OCI-LY1 (cell line): Measurements from ENCODE around the gene ANGPTL7.

ENCODE experiments used
- H2AFZ ChIP-seq: fragments of 200-600 bp; sonication (generic), shearing (Covaris generic); 2 replicates; pipeline ENCODE4 v1.6.0; 2014; ENCODE audit warnings: antibody characterized with exemption, mild to moderate bottlenecking, low read length
- H3F3A ChIP-seq: fragments of 200-600 bp; sonication (generic), shearing (Covaris generic); 2 replicates; pipeline ENCODE4 v1.6.0; 2014; ENCODE audit warnings: mild to moderate bottlenecking, antibody characterized with exemption, low read length, moderate library complexity; ENCODE audit not compliant: insufficient read depth
- H3K27ac ChIP-seq: fragments of 200-600 bp; sonication (generic); 2 replicates; pipeline ENCODE4 v1.5.1; 2014; ENCODE audit warnings: low read length, mixed run types, mild to moderate bottlenecking, low read depth; ENCODE audit not compliant: poor library complexity, severe bottlenecking
- H3K27me3 ChIP-seq: fragments of 200-600 bp; sonication (generic); 2 replicates; pipeline ENCODE4 v1.6.0; 2014; ENCODE audit warnings: antibody characterized with exemption, mild to moderate bottlenecking, low read length, moderate library complexity; ENCODE audit not compliant: insufficient read depth
- H3K36me3 ChIP-seq: fragments of 200-600 bp; sonication (generic); 2 replicates; pipeline ENCODE4 v1.6.1; 2014; ENCODE audit warnings: mild to moderate bottlenecking, antibody characterized with exemption, low read length, moderate library complexity, mixed read lengths; ENCODE audit not compliant: insufficient read depth
- H3K4me1 ChIP-seq: fragments of 200-600 bp; sonication (generic); 2 replicates; pipeline ENCODE4 v1.5.1; 2014; ENCODE audit warnings: mild to moderate bottlenecking, low read length, moderate library complexity; ENCODE audit not compliant: insufficient read depth, severe bottlenecking
- H3K4me2 ChIP-seq: fragments of 200-600 bp; sonication (generic), shearing (Covaris generic); 2 replicates; pipeline ENCODE4 v1.6.1; 2014; ENCODE audit warnings: low read length
- H3K4me3 ChIP-seq: fragments of 200-600 bp; sonication (generic); 2 replicates; pipeline ENCODE4 v1.5.1; 2014; ENCODE audit warnings: low read length, low read depth, mild to moderate bottlenecking, mixed read lengths; ENCODE audit not compliant: poor library complexity, severe bottlenecking
- H3K79me2 ChIP-seq: fragments of 200-600 bp; shearing (Covaris generic); 2 replicates; pipeline ENCODE4 v1.6.1; 2016; ENCODE audit warnings: mixed run types, low read length, mixed read lengths; ENCODE audit not compliant: insufficient read depth
- H3K9ac ChIP-seq: fragments of 200-600 bp; sonication (generic), shearing (Covaris generic); 2 replicates; pipeline ENCODE4 v1.6.1; 2014; ENCODE audit warnings: mild to moderate bottlenecking, low read length, mixed read lengths
- H3K9me2 ChIP-seq: fragments of 200-600 bp; sonication (generic), shearing (Covaris generic); 2 replicates; pipeline ENCODE4 v1.6.1; 2014; ENCODE audit warnings: low read depth, mild to moderate bottlenecking, low read length, mixed read lengths
- H3K9me3 ChIP-seq: fragments of 200-600 bp; shearing (Covaris generic); 2 replicates; pipeline ENCODE4 v1.6.1; 2014; ENCODE audit warnings: low read length, mixed read lengths
- H4K20me1 ChIP-seq: fragments of 200-600 bp; sonication (generic), shearing (Covaris generic); 2 replicates; pipeline ENCODE4 v1.6.0; 2016; ENCODE audit warnings: mild to moderate bottlenecking, low read length; ENCODE audit not compliant: insufficient read depth
- EZH2 ChIP-seq: fragments of 200-600 bp; sonication (generic), shearing (Covaris generic); IDR thresholded peaks from 2 replicates; pipeline ENCODE4 v1.8.0; 2017; ENCODE audit warnings: borderline replicate concordance, mixed run types, mild to moderate bottlenecking, antibody characterized with exemption, low read length, moderate library complexity, mixed read lengths
- TF ChIP-seq, protein P1 (sequence below): fragments of 200-600 bp; sonication (generic), shearing (Covaris generic); IDR thresholded peaks from 2 replicates; pipeline ENCODE4 v1.5.1; 2017; ENCODE audit warnings: mild to moderate bottlenecking, antibody characterized with exemption, low read length, moderate library complexity, mixed read lengths

ANGPTL7 gene

DNA sequence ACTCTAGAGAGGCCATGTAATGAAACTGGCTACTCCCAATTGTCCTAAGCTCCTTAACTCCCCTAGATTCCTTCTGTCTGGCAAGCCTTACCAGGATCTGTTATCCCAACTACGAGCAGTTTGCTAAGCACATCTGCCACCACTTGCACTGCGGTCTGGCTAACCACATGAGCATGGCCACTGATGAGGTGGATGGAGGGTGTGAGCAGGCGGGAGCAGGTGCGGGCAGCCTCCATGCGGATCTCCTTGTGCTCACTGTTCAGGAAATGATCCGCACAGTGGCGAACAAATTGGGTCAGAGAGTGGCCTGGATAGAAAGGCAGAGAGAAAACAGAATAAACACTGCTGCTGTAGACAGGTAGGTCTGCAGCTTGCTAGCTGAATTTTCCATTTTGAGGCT, 49.2 kb downstream of the ANGPTL7 start:
- Histone ChIP-seq H3K9me2 (no peaks in the 10 kb centered on the region), H3K27ac (no peak overlapping the region), H3K4me3 (no peak overlapping the region), H3K9me3 (no peaks in the 10 kb centered on the region), H3K27me3 (no peaks in the 10 kb centered on the region), H2AFZ (no peak overlapping the region), H3K36me3 (peaks cover 90% of the 10 kb centered on the region), H3F3A (no peaks in the 10 kb centered on the region), H4K20me1 (no peaks in the 10 kb centered on the region), H3K4me1 (no peaks in the 10 kb centered on the region), H3K9ac (no peak overlapping the region), H3K4me2 (no peak overlapping the region), H3K79me2 (no peaks in the 10 kb centered on the region)
- TF ChIP-seq EZH2: no peak
- TF ChIP-seq, protein P1, sequence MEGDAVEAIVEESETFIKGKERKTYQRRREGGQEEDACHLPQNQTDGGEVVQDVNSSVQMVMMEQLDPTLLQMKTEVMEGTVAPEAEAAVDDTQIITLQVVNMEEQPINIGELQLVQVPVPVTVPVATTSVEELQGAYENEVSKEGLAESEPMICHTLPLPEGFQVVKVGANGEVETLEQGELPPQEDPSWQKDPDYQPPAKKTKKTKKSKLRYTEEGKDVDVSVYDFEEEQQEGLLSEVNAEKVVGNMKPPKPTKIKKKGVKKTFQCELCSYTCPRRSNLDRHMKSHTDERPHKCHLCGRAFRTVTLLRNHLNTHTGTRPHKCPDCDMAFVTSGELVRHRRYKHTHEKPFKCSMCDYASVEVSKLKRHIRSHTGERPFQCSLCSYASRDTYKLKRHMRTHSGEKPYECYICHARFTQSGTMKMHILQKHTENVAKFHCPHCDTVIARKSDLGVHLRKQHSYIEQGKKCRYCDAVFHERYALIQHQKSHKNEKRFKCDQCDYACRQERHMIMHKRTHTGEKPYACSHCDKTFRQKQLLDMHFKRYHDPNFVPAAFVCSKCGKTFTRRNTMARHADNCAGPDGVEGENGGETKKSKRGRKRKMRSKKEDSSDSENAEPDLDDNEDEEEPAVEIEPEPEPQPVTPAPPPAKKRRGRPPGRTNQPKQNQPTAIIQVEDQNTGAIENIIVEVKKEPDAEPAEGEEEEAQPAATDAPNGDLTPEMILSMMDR: no peak

DNA sequence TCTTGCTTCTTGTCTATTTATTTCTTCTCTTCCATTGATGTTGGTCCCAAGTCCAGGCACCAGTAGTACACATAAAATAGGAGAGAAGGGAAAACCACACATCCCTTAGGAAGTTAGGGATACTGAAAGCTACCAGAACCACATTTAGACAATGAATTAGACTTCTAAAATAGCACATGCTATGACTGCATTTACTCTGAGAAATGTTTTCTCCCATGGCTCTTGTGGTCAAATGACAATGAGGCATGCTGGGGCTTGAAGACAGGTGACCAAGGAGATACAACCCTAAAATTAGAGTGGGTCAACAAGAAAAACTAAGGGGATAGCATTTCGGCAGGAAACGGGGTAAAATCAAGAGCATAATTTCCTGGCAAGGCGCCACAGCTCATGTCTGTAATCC, 56.1 kb downstream of the ANGPTL7 start:
- Histone ChIP-seq H3K36me3 (peaks cover 71% of the 10 kb centered on the region), H3K27ac (no peak overlapping the region), H3K4me2 (no peak overlapping the region), H3K4me1 (no peaks in the 10 kb centered on the region), H3K9me3 (no peaks in the 10 kb centered on the region), H3K9ac (no peak overlapping the region), H3K4me3 (no peak overlapping the region), H3F3A (no peaks in the 10 kb centered on the region), H4K20me1 (no peaks in the 10 kb centered on the region), H3K27me3 (no peaks in the 10 kb centered on the region), H3K9me2 (no peaks in the 10 kb centered on the region), H2AFZ (no peak overlapping the region), H3K79me2 (no peaks in the 10 kb centered on the region)
- no peak for TF ChIP-seq EZH2
- TF ChIP-seq, protein P1: no peak
